ENCODE measurements around the gene UBE2E1. TPM values are rescaled to one million over a fixed set of nuclear protein-coding genes. Genes with fewer than 3 reads are reported as not detected.

Gene UBE2E1
- total RNA-seq, 4 donors from 2014 or later: 51.1 to 115 (median 85.5) TPM

DNA sequence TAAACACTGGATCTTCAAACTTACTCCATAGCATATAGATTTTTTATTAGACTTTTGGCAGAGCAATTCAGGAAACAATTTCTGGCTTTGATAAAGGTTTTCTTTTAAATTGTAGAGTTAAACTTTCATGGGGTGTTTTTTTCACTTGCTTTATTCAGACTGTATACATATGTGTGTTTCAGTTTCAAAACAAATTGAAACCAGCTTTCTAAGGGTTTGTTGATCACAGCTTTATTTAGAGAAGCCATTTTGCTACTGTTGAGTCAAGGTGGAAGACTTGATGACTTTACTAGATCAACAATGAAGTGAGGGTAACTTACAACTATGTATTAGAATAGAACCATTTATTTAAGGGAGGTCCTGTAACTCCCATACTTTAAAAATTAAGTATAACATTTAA is 6.2 kb downstream of the UBE2E1 start:
- TF ChIP-seq, protein P1, sequence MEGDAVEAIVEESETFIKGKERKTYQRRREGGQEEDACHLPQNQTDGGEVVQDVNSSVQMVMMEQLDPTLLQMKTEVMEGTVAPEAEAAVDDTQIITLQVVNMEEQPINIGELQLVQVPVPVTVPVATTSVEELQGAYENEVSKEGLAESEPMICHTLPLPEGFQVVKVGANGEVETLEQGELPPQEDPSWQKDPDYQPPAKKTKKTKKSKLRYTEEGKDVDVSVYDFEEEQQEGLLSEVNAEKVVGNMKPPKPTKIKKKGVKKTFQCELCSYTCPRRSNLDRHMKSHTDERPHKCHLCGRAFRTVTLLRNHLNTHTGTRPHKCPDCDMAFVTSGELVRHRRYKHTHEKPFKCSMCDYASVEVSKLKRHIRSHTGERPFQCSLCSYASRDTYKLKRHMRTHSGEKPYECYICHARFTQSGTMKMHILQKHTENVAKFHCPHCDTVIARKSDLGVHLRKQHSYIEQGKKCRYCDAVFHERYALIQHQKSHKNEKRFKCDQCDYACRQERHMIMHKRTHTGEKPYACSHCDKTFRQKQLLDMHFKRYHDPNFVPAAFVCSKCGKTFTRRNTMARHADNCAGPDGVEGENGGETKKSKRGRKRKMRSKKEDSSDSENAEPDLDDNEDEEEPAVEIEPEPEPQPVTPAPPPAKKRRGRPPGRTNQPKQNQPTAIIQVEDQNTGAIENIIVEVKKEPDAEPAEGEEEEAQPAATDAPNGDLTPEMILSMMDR (IDR thresholded peaks at IDR 0.05; ENCODE audit: low read depth): no peak

DNA sequence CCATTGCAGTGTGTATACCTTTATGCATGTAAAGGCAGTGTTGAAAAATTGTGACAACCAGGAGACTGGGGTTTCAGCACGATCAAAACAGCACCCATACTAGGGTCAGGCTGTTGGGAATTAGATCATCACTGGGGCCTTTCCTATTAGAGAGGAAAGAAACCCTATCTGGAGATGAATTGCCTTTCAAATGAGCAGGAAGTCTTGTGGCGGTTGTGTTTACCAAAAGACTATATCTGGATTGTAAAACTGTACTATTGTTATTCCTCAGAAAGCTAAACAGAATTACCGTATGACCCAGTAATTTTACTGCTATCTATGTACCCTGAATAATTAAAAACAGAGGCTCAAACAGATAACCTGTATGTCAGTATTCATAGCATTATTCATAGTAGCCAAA is 10.1 kb downstream of the UBE2E1 start:
- TF ChIP-seq, protein P1 (IDR thresholded peaks at IDR 0.05; ENCODE audit: low read depth): no peak

DNA sequence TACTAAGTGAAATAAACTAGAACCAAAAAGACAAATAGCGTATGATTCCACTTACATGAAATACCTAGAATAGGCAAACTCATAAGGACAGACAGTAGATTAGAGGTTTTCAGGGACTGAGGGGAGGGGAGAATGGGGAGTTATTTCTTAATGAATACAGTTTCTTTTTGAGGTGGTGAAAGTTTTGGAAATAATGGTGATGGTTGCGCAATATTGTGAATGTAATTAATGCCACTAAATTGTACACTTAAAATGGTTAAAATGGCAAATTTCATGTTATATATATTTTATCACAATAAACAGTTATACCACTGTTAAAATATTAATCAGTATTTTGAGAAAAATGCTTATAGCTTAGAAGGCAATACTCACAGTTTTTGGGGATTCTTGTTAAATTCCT is 11.0 kb downstream of the UBE2E1 start:
- TF ChIP-seq, protein P1 (IDR thresholded peaks at IDR 0.05; ENCODE audit: low read depth): no peak

DNA sequence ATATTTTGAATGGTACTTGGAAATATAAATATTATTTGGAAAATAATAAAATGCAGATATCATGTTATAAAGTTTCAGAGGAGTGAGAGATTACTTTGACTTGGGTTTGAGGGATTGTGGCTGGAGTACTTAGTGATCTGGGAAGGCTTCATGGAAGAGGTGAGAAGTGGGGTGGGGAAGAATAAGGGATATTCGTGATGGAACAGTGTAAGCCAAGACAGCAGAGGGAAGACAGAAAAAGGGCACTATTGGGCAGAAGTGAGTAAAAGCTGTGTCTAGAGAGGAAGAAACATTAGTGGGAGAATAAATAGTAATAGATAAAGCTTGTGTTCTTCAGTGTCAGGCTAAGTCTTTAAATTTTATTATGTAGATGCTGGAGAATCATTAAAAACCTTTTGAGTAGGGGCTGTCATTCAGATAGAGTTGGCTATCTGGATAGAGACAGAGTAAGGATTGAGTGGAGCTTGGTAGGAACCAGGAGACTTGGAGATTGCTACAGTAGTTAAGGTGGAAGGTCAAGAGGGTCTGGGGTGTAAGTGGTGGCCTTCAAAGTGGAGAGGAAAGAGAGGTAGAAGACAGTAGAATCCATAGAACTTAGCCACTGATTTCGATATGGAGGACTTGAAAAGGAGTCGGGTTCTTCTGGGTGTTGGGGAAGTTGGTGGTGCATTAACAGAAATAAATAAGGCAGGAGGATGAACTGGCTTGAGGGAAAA is 11.9 kb downstream of the UBE2E1 start:
- TF ChIP-seq, protein P1 (IDR thresholded peaks at IDR 0.05; ENCODE audit: low read depth): no peak

DNA sequence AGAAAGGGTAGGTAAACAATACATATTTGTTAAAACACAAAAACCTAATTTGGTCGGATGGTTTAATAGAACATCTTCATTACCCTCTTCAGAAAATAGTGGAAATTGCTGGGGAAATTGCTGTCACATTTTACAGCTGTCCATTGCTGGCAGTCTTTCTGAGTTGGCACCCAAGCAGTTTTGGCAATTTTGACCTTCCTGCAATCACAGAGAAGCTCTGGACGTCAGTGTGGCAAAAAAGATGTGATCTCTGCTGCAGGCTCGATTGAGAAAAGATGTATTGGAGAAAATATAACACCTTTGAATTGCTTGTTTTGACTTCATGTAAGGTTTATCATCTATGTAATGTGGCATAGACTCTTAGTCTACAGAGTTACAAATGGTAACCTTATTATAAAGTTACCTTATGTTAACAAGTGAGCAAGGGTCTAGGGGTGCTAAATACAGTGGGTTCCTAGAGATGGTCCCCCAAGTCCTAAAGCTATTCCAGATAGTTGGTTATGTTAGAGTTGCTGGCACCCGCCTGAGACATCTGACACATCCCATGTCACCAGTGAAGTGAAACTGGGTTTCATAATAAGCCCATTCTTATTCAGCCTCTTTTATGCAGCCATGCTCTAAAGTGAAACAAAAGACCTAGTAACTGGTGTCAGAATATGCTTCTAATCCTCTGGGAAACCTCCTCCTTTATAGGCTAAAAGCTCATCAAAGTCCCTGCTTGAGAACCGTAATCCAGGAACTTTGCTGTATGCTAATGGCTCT is 14.0 kb downstream of the UBE2E1 start:
- TF ChIP-seq, protein P1 (IDR thresholded peaks at IDR 0.05; ENCODE audit: low read depth): no peak

DNA sequence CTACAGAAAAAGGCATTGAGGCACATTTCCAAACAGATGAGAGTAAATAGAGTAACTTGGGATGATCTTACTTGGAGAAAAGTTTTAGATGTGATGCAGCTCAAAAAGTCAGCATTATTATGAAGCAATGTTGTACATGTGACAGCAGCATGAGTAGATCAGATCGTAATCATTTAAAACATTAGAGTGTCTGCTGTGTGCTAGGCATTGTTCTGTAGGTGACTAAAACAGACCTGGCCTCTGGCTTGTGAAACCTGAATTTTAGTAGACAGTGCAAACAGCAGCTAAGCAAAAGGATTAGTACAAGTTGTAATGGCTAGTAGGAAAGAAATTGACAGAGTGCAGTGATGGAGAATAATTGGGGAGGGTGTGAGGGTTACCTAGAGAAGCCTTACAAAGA is 15.1 kb downstream of the UBE2E1 start:
- TF ChIP-seq, protein P1 (IDR thresholded peaks at IDR 0.05; ENCODE audit: low read depth): no peak

DNA sequence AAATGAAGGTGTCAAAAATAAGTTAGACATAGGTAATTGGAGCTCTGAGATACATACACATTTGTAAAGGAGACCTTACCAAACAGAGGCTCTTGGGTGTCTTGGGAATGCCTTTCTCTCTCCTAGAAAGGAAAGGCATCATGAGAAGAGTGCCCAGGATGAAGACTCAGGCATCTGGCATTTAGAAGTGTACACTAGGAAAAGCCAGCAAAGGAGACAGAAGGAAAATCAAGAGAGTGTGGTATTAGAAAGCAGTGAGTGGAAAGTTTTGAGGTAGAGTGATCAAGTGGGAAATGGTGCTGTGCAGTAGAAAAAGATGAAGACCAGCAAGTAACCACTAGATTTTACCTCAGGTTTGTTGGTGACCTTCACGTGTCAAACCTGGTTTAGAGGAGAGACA is 16.1 kb downstream of the UBE2E1 start:
- TF ChIP-seq, protein P1 (IDR thresholded peaks at IDR 0.05; ENCODE audit: low read depth): no peak

Measured in subcutaneous adipose tissue (tissue), 4 donors.